ENCODE results near the gene TSNAXIP1. TPM values are rescaled to one million over a fixed set of nuclear protein-coding genes. Genes with fewer than 3 reads are reported as not detected.
A peak's percentile ranks its signal among the peaks of the same experiment; 100 is the strongest.

TSNAXIP1 gene
- total RNA-seq, 4 donors from 2014 or later: 0.15 to 0.97 (median 0.72) TPM

GRCh38 chr16:67844497-67844896, 37.8 kb downstream of the TSNAXIP1 start:
- WGBS, 2 donors: 39 to 41% methylated on average over 4 of the region's 4 CpGs
- intact Hi-C loops (cut with DNase I): no loop called here
- no peak for DNase-seq
- Histone ChIP-seq H3K36me3 (no peaks in the 10 kb centered on the region), H3K9me3 (no peaks in the 10 kb centered on the region), H3K4me1 (peaks cover 41 to 71% (median 44%) of the 10 kb centered on the region in 3 donors), H3K27ac (peak overlapping the region; percentile 90 to 100 (median 98)), H3K4me3 (peak overlapping the region in 3 of 4 donors; percentile 1 to 86 (median 84)), H3K27me3 (no peaks in the 10 kb centered on the region)
- TF ChIP-seq CTCF (IDR thresholded peaks at IDR 0.05) (peak in 4 of 6 experiments; percentile 11 to 66 (median 46)), POLR2A (IDR thresholded peaks at IDR 0.05) (no peak)

- WGBS, 2 donors: 46 to 55% methylated on average over 3 to 4 of the region's 5 CpGs
- peaks cover 41 to 76% (median 44%) of the 10 kb centered on the region in 3 donors for H3K4me1 ChIP-seq
- H3K9me3 ChIP-seq: no peaks in the 10 kb centered on the region
- H3K27ac ChIP-seq: peak overlapping the region; percentile 90 to 100 (median 98)
- TF ChIP-seq CTCF (IDR thresholded peaks at IDR 0.05) (no peak), POLR2A (IDR thresholded peaks at IDR 0.05) (no peak)
- peak overlapping the region in 3 of 4 donors; percentile 86 to 93 (median 89) for H3K4me3 ChIP-seq
- H3K27me3 ChIP-seq: no peaks in the 10 kb centered on the region
- intact Hi-C loops (cut with DNase I): no loop called here
- H3K36me3 ChIP-seq: no peaks in the 10 kb centered on the region
- no peak for DNase-seq
Measured at GRCh38 chr16:67845291-67846062, 38.8 kb downstream of the TSNAXIP1 start.

- no peak for DNase-seq
- Histone ChIP-seq H3K4me1 (peaks cover 41 to 81% (median 44%) of the 10 kb centered on the region in 3 donors), H3K9me3 (no peaks in the 10 kb centered on the region), H3K27me3 (no peaks in the 10 kb centered on the region), H3K36me3 (no peaks in the 10 kb centered on the region), H3K27ac (peak overlapping the region; percentile 90 to 100 (median 98)), H3K4me3 (peak overlapping the region; percentile 86 to 94 (median 91))
- no peak for TF ChIP-seq CTCF (IDR thresholded peaks at IDR 0.05)
- no peak for TF ChIP-seq POLR2A (IDR thresholded peaks at IDR 0.05)
- intact Hi-C loops (cut with DNase I): no loop called here
- 6 to 15% methylated on average over 2 of the region's 2 CpGs for WGBS, 2 donors
Measured at GRCh38 chr16:67846063-67846319, 39.3 kb downstream of the TSNAXIP1 start.

GRCh38 chr16:67846320-67847063, 39.8 kb downstream of the TSNAXIP1 start, which contains the start of gene NUTF2:
Gene NUTF2 (plus strand): TSS chr16:67846933. CDS start chr16:67865131, 18,198 bp downstream.
- Histone ChIP-seq H3K27me3 (no peaks in the 10 kb centered on the region), H3K27ac (peak within 1 kb of the TSS; percentile 90 to 100 (median 98))

More at GRCh38 chr16:67846320-67847063, 39.8 kb downstream of the TSNAXIP1 start, which contains the start of gene NUTF2:
- intact Hi-C loops (cut with DNase I): no loop called here
- peak in 1 of 6 experiments; percentile 58 for TF ChIP-seq CTCF (IDR thresholded peaks at IDR 0.05)
- TF ChIP-seq POLR2A (IDR thresholded peaks at IDR 0.05): peak in 3 of 4 donors; percentile 46 to 75 (median 71)
- DNase-seq: peak; percentile 88
- WGBS, 2 donors: 0% methylated on average over 5 of the region's 57 CpGs; no CpG with 5 or more reads in 1 of the 2 donors
- no peaks in the 10 kb centered on the region for H3K36me3 ChIP-seq
- peaks cover 41 to 82% (median 44%) of the 10 kb centered on the region in 3 donors for H3K4me1 ChIP-seq
- H3K4me3 ChIP-seq: peak within 1 kb of the TSS; percentile 86 to 94 (median 91)
- H3K9me3 ChIP-seq: no peaks in the 10 kb centered on the region

Data from esophagus squamous epithelium (tissue), 5 donors.